ENCODE data around the gene NCL. TPM values are rescaled to one million over a fixed set of nuclear protein-coding genes. Genes with fewer than 3 reads are reported as not detected.
"Not testable (repeated sequence)": the region's sequence is repeated elsewhere in the genome, so short reads cannot be mapped to it uniquely, and the experiment has no call there.

The NCL gene
- total RNA-seq, 1 donor from 2014 or later = 346 TPM

- DNase-seq (ENCODE audit: low spot score); H3K4me3 Mint-ChIP-seq (ENCODE audit: unreplicated experiment); H3K9me3 Mint-ChIP-seq (ENCODE audit: unreplicated experiment); H3K27ac Mint-ChIP-seq (ENCODE audit: unreplicated experiment); H3K36me3 Mint-ChIP-seq (ENCODE audit: low read depth, unreplicated experiment); H3K4me1 Mint-ChIP-seq (ENCODE audit: unreplicated experiment); H3K27me3 Mint-ChIP-seq (ENCODE audit: unreplicated experiment): not testable (repeated sequence)
- peak; percentile 55 for TF ChIP-seq CTCF (IDR thresholded peaks at IDR 0.05; ENCODE audit: unreplicated experiment)
Measured at GRCh38 chr2:231405601-231406367, 58.5 kb downstream of the NCL start.

- not testable (repeated sequence) for H3K27ac Mint-ChIP-seq (ENCODE audit: unreplicated experiment); H3K4me3 Mint-ChIP-seq (ENCODE audit: unreplicated experiment); H3K4me1 Mint-ChIP-seq (ENCODE audit: unreplicated experiment); H3K27me3 Mint-ChIP-seq (ENCODE audit: unreplicated experiment); H3K9me3 Mint-ChIP-seq (ENCODE audit: unreplicated experiment); DNase-seq (ENCODE audit: low spot score); H3K36me3 Mint-ChIP-seq (ENCODE audit: low read depth, unreplicated experiment)
Measured at GRCh38 chr2:231404183-231404578, 60.1 kb downstream of the NCL start.

Other genes with a start within 250 kb of the NCL start
- gene B3GNT7, start 68.8 kb downstream of the NCL start, total RNA-seq (ENCODE audit: unreplicated experiment) = 5.3 TPM
- not detected for gene NMUR1, start 66.0 kb upstream of the NCL start, total RNA-seq (ENCODE audit: unreplicated experiment)
- not detected for gene TEX44, start 128.4 kb upstream of the NCL start, total RNA-seq (ENCODE audit: unreplicated experiment)
- gene PTMA, start 244.0 kb upstream of the NCL start, total RNA-seq (ENCODE audit: unreplicated experiment) = 592 TPM